Measurements from ENCODE around the gene TRIM32.

DNA sequence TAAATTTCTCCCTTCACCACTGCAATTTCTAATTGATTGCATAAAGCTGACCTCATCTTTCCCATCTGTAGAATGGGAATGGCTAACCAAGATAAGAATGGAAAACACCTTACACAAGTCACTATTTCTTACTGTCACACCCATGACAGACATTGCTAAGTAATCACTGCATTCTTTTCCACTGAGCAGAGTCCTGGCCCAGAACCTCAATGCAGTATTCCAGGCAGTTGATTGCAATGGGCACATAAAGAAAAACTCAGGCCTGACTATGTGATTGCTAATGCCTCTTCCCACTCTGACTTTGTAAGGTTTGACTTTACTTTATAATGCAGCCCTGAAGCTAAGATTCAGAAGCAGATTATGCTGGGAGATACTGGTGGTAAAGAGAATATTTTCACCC is 29.3 kb downstream of the TRIM32 start:
- TF ChIP-seq, protein P1, sequence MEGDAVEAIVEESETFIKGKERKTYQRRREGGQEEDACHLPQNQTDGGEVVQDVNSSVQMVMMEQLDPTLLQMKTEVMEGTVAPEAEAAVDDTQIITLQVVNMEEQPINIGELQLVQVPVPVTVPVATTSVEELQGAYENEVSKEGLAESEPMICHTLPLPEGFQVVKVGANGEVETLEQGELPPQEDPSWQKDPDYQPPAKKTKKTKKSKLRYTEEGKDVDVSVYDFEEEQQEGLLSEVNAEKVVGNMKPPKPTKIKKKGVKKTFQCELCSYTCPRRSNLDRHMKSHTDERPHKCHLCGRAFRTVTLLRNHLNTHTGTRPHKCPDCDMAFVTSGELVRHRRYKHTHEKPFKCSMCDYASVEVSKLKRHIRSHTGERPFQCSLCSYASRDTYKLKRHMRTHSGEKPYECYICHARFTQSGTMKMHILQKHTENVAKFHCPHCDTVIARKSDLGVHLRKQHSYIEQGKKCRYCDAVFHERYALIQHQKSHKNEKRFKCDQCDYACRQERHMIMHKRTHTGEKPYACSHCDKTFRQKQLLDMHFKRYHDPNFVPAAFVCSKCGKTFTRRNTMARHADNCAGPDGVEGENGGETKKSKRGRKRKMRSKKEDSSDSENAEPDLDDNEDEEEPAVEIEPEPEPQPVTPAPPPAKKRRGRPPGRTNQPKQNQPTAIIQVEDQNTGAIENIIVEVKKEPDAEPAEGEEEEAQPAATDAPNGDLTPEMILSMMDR (IDR thresholded peaks at IDR 0.05), result no peak
- no peak for TF ChIP-seq TEAD4 (IDR thresholded peaks at IDR 0.05; ENCODE audit: borderline replicate concordance, insufficient read depth)
- TF ChIP-seq, protein P2, sequence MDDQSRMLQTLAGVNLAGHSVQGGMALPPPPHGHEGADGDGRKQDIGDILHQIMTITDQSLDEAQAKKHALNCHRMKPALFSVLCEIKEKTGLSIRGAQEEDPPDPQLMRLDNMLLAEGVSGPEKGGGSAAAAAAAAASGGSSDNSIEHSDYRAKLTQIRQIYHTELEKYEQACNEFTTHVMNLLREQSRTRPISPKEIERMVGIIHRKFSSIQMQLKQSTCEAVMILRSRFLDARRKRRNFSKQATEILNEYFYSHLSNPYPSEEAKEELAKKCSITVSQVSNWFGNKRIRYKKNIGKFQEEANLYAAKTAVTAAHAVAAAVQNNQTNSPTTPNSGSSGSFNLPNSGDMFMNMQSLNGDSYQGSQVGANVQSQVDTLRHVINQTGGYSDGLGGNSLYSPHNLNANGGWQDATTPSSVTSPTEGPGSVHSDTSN (IDR thresholded peaks at IDR 0.05), result no peak
- TF ChIP-seq POLR2AphosphoS5 (IDR thresholded peaks at IDR 0.05; ENCODE audit: low read depth, low read length), result no peak
- TF ChIP-seq CHD2 (IDR thresholded peaks at IDR 0.05; ENCODE audit: low read length, partially characterized antibody), result no peak
- TF ChIP-seq, protein P3, sequence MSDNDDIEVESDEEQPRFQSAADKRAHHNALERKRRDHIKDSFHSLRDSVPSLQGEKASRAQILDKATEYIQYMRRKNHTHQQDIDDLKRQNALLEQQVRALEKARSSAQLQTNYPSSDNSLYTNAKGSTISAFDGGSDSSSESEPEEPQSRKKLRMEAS (IDR thresholded peaks at IDR 0.05; ENCODE audit: low read depth), result no peak
- TF ChIP-seq RCOR1 (IDR thresholded peaks at IDR 0.05; ENCODE audit: low read length), result no peak
